CD4-positive, alpha-beta T cell treated with Interleukin-17A for 4 hours (primary cell): ENCODE results near the gene SIK3.
"Not testable (repeated sequence)": the region's sequence is repeated elsewhere in the genome, so short reads cannot be mapped to it uniquely, and the experiment has no call there.

ENCODE experiments used
- DNase-seq: peaks from one replicate; pipeline ENCODE4 v3.0.0-alpha.2; 2020; ENCODE audit warnings: mixed read lengths

SIK3 gene

GRCh38 chr11:117042689-117043088, 55.5 kb downstream of the SIK3 start:
- DNase-seq, result no peak

- peak; percentile 20 for DNase-seq
Observed at GRCh38 chr11:117039900-117040299, 58.3 kb downstream of the SIK3 start.

- DNase-seq, result no peak
Observed at GRCh38 chr11:117039270-117039669, 59.0 kb downstream of the SIK3 start.

- DNase-seq, result no peak
Observed at GRCh38 chr11:117037975-117038350, 60.3 kb downstream of the SIK3 start.

GRCh38 chr11:117037279-117037974, 60.8 kb downstream of the SIK3 start:
- peak; percentile 16 for DNase-seq

GRCh38 chr11:117034901-117035300, 63.3 kb downstream of the SIK3 start:
- DNase-seq, result no peak

- DNase-seq, result no peak
Observed at GRCh38 chr11:117026593-117027330, 71.5 kb downstream of the SIK3 start.

- not testable (repeated sequence) for DNase-seq
Observed at GRCh38 chr11:117023707-117024106, 74.5 kb downstream of the SIK3 start.

GRCh38 chr11:117023178-117023577, 75.0 kb downstream of the SIK3 start:
- DNase-seq, result no peak

- no peak for DNase-seq
Observed at GRCh38 chr11:117022526-117022925, 75.7 kb downstream of the SIK3 start.

- no peak for DNase-seq
Observed at GRCh38 chr11:117020869-117021564, 77.2 kb downstream of the SIK3 start.

GRCh38 chr11:117020287-117020686, 77.9 kb downstream of the SIK3 start:
- DNase-seq, result no peak

GRCh38 chr11:117019871-117020270, 78.4 kb downstream of the SIK3 start:
- DNase-seq, result no peak

- no peak for DNase-seq
Observed at GRCh38 chr11:117017456-117017855, 80.8 kb downstream of the SIK3 start.

- DNase-seq, result no peak
Observed at GRCh38 chr11:117016747-117017146, 81.5 kb downstream of the SIK3 start.

GRCh38 chr11:117016246-117016645, 82.0 kb downstream of the SIK3 start:
- no peak for DNase-seq

- DNase-seq, result no peak
Observed at GRCh38 chr11:117011541-117011898, 86.7 kb downstream of the SIK3 start.

GRCh38 chr11:117010808-117011540, 87.3 kb downstream of the SIK3 start:
- no peak for DNase-seq

GRCh38 chr11:117009905-117010605, 88.2 kb downstream of the SIK3 start:
- DNase-seq, result no peak

GRCh38 chr11:117005758-117006157, 92.5 kb downstream of the SIK3 start:
- no peak for DNase-seq

- no peak for DNase-seq
Observed at GRCh38 chr11:117002639-117003299, 95.5 kb downstream of the SIK3 start.
